ENCODE data around the gene CDIPT. TPM values are rescaled to one million over a fixed set of nuclear protein-coding genes. Genes with fewer than 3 reads are reported as not detected.

Gene CDIPT
- total and polyA plus RNA-seq, 2 of the 13 experiments (the other 11 are each of a cell fraction or from before 2014, with no cell fraction given): 54.9 to 97.5 TPM

- TF ChIP-seq TFAP4 (IDR thresholded peaks at IDR 0.05; ENCODE audit: borderline replicate concordance, low read depth) (peak; percentile 39; the same call in 1 of the 2 replicates), PAWR (CRISPR knock-in tag; IDR thresholded peaks at IDR 0.05; ENCODE audit: borderline replicate concordance) (no peak), ZBTB49 (CRISPR knock-in tag; IDR thresholded peaks at IDR 0.05; ENCODE audit: borderline replicate concordance) (peak; percentile 10; the same call in 1 of the 2 replicates), MXD1 (CRISPR knock-in tag; IDR thresholded peaks at IDR 0.05) (no peak), ZBTB8A (CRISPR knock-in tag; IDR thresholded peaks at IDR 0.05; ENCODE audit: borderline replicate concordance, low read depth) (no peak), ZNF282 (IDR thresholded peaks at IDR 0.05; ENCODE audit: partially characterized antibody) (no peak), TAF15 (IDR thresholded peaks at IDR 0.05; ENCODE audit: low read depth, low read length, poor library complexity, severe bottlenecking) (no peak), CSRNP1 (CRISPR knock-in tag; IDR thresholded peaks at IDR 0.05) (no peak), MIER3 (CRISPR knock-in tag; IDR thresholded peaks at IDR 0.05; ENCODE audit: borderline replicate concordance) (no peak), SMARCC2 (IDR thresholded peaks at IDR 0.05) (no peak), RERE (CRISPR knock-in tag; IDR thresholded peaks at IDR 0.05; ENCODE audit: low read depth) (no peak), KAT2B (IDR thresholded peaks at IDR 0.05; ENCODE audit: borderline replicate concordance, low read depth, low read length) (no peak), ZBED4 (CRISPR knock-in tag; IDR thresholded peaks at IDR 0.05; ENCODE audit: borderline replicate concordance) (0 out of 2 replicates have a peak, but pooled peaks have one; percentile 14)
Measured at GRCh38 chr16:29820271-29820701, 42.7 kb downstream of the CDIPT start, which contains the start of gene MVP (continued).
